ENCODE measurements around the gene STRIP2. TPM values are rescaled to one million over a fixed set of nuclear protein-coding genes. Genes with fewer than 3 reads are reported as not detected.

Gene STRIP2
- total RNA-seq, 1 experiment from 2014 or later, result 7.5 TPM

GRCh38 chr7:129499999-129500398, 65.8 kb downstream of the STRIP2 start:
- no peak for DNase-seq (ENCODE audit: low read depth in 1 of 2, low spot score in 2 of 2)
- H3K36me3 ChIP-seq, result no peaks in the 10 kb centered on the region

GRCh38 chr7:129501760-129502707, 67.8 kb downstream of the STRIP2 start, which contains the start of gene SMKR1:
Gene SMKR1, plus strand, starts transcription at chr7:129502531. Its CDS starts 294 bp downstream, at chr7:129502825.
- DNase-seq (ENCODE audit: low read depth in 1 of 2, low spot score in 2 of 2), result peak in 1 of 2 experiments; percentile 57
- Histone ChIP-seq H3K4me3 (peak within 1 kb of the TSS; percentile 48), H3K9me3 (replicated peaks) (peaks cover 4% of the 10 kb centered on the region; the same call in 1 of the 2 replicates), H3K4me1 (replicated peaks) (peaks cover 9% of the 10 kb centered on the region), H3K27ac (no peak within 1 kb of the TSS), H3K27me3 (replicated peaks) (peaks cover 7% of the 10 kb centered on the region), H3K36me3 (no peaks in the 10 kb centered on the region)

More at GRCh38 chr7:129499999-129500398, 65.8 kb downstream of the STRIP2 start:
- peaks cover 9% of the 10 kb centered on the region for H3K4me1 ChIP-seq (replicated peaks)
- H3K27ac ChIP-seq, result no peak overlapping the region
- peaks cover 4% of the 10 kb centered on the region; the same call in 1 of the 2 replicates for H3K9me3 ChIP-seq (replicated peaks)
- peaks cover 7% of the 10 kb centered on the region for H3K27me3 ChIP-seq (replicated peaks)
- H3K4me3 ChIP-seq, result no peak overlapping the region

- Histone ChIP-seq H3K9me3 (replicated peaks) (peaks cover 4% of the 10 kb centered on the region; the same call in 1 of the 2 replicates), H3K4me3 (peak overlapping the region; percentile 48), H3K36me3 (no peaks in the 10 kb centered on the region), H3K4me1 (replicated peaks) (peaks cover 9% of the 10 kb centered on the region), H3K27ac (no peak overlapping the region), H3K27me3 (replicated peaks) (peaks cover 7% of the 10 kb centered on the region)
- no peak for DNase-seq (ENCODE audit: low read depth in 1 of 2, low spot score in 2 of 2)
Observed at GRCh38 chr7:129502708-129503685, 68.8 kb downstream of the STRIP2 start.

GRCh38 chr7:129503725-129504124, 69.5 kb downstream of the STRIP2 start:
- Histone ChIP-seq H3K36me3 (no peaks in the 10 kb centered on the region), H3K4me1 (replicated peaks) (peaks cover 9% of the 10 kb centered on the region), H3K27me3 (replicated peaks) (peaks cover 7% of the 10 kb centered on the region), H3K4me3 (no peak overlapping the region), H3K9me3 (replicated peaks) (peaks cover 4% of the 10 kb centered on the region; the same call in 1 of the 2 replicates), H3K27ac (no peak overlapping the region)
- DNase-seq (ENCODE audit: low read depth in 1 of 2, low spot score in 2 of 2), result no peak

GRCh38 chr7:129512192-129512591, 78.0 kb downstream of the STRIP2 start:
- Histone ChIP-seq H3K27me3 (replicated peaks) (0 out of 2 replicates have a peak, but pooled peaks cover 4% of the 10 kb centered on the region), H3K36me3 (no peaks in the 10 kb centered on the region), H3K4me1 (replicated peaks) (no peaks in the 10 kb centered on the region), H3K27ac (no peak overlapping the region), H3K9me3 (replicated peaks) (no peaks in the 10 kb centered on the region), H3K4me3 (no peak overlapping the region)
- no peak for DNase-seq (ENCODE audit: low read depth in 1 of 2, low spot score in 2 of 2)

GRCh38 chr7:129513546-129513945, 79.3 kb downstream of the STRIP2 start:
- H3K27ac ChIP-seq, result no peak overlapping the region
- 0 out of 2 replicates have a peak, but pooled peaks cover 4% of the 10 kb centered on the region for H3K27me3 ChIP-seq (replicated peaks)
- no peak for DNase-seq (ENCODE audit: low read depth in 1 of 2, low spot score in 2 of 2)
- no peaks in the 10 kb centered on the region for H3K9me3 ChIP-seq (replicated peaks)
- H3K4me1 ChIP-seq (replicated peaks), result no peaks in the 10 kb centered on the region
- no peak overlapping the region for H3K4me3 ChIP-seq
- H3K36me3 ChIP-seq, result no peaks in the 10 kb centered on the region

GRCh38 chr7:129514683-129515082, 80.5 kb downstream of the STRIP2 start:
- Histone ChIP-seq H3K9me3 (replicated peaks) (no peaks in the 10 kb centered on the region), H3K27me3 (replicated peaks) (0 out of 2 replicates have a peak, but pooled peaks cover 4% of the 10 kb centered on the region), H3K4me3 (no peak overlapping the region), H3K4me1 (replicated peaks) (no peaks in the 10 kb centered on the region), H3K36me3 (no peaks in the 10 kb centered on the region), H3K27ac (no peak overlapping the region)
- DNase-seq (ENCODE audit: low read depth in 1 of 2, low spot score in 2 of 2), result no peak

GRCh38 chr7:129515381-129515780, 81.1 kb downstream of the STRIP2 start:
- Histone ChIP-seq H3K9me3 (replicated peaks) (no peaks in the 10 kb centered on the region), H3K27ac (no peak overlapping the region), H3K4me3 (no peak overlapping the region), H3K4me1 (replicated peaks) (no peaks in the 10 kb centered on the region), H3K27me3 (replicated peaks) (0 out of 2 replicates have a peak, but pooled peaks cover 4% of the 10 kb centered on the region), H3K36me3 (no peaks in the 10 kb centered on the region)
- DNase-seq (ENCODE audit: low read depth in 1 of 2, low spot score in 2 of 2), result no peak

GRCh38 chr7:129517931-129518330, 83.7 kb downstream of the STRIP2 start:
- DNase-seq (ENCODE audit: low read depth in 1 of 2, low spot score in 2 of 2), result no peak
- H3K9me3 ChIP-seq (replicated peaks), result no peaks in the 10 kb centered on the region

GRCh38 chr7:129519464-129519863, 85.2 kb downstream of the STRIP2 start:
- Histone ChIP-seq H3K9me3 (replicated peaks) (no peaks in the 10 kb centered on the region), H3K4me1 (replicated peaks) (no peaks in the 10 kb centered on the region), H3K36me3 (no peaks in the 10 kb centered on the region), H3K4me3 (no peak overlapping the region), H3K27ac (no peak overlapping the region), H3K27me3 (replicated peaks) (no peaks in the 10 kb centered on the region; the same call in 1 of the 2 replicates)
- DNase-seq (ENCODE audit: low read depth in 1 of 2, low spot score in 2 of 2), result no peak

More at GRCh38 chr7:129517931-129518330, 83.7 kb downstream of the STRIP2 start:
- no peaks in the 10 kb centered on the region for H3K36me3 ChIP-seq
- H3K27me3 ChIP-seq (replicated peaks), result no peaks in the 10 kb centered on the region; the same call in 1 of the 2 replicates
- no peak overlapping the region for H3K27ac ChIP-seq
- H3K4me1 ChIP-seq (replicated peaks), result no peaks in the 10 kb centered on the region
- no peak overlapping the region for H3K4me3 ChIP-seq

GRCh38 chr7:129522088-129522970, 88.1 kb downstream of the STRIP2 start:
- no peak overlapping the region for H3K27ac ChIP-seq
- no peak overlapping the region for H3K4me3 ChIP-seq
- no peaks in the 10 kb centered on the region for H3K36me3 ChIP-seq
- no peaks in the 10 kb centered on the region; the same call in 1 of the 2 replicates for H3K27me3 ChIP-seq (replicated peaks)
- no peaks in the 10 kb centered on the region for H3K9me3 ChIP-seq (replicated peaks)
- DNase-seq (ENCODE audit: low read depth in 1 of 2, low spot score in 2 of 2), result no peak
- no peaks in the 10 kb centered on the region for H3K4me1 ChIP-seq (replicated peaks)

- no peak for DNase-seq (ENCODE audit: low read depth in 1 of 2, low spot score in 2 of 2)
- H3K4me1 ChIP-seq (replicated peaks), result no peaks in the 10 kb centered on the region
- no peaks in the 10 kb centered on the region for H3K9me3 ChIP-seq (replicated peaks)
- no peak overlapping the region for H3K4me3 ChIP-seq
- H3K27ac ChIP-seq, result no peak overlapping the region
- H3K27me3 ChIP-seq (replicated peaks), result no peaks in the 10 kb centered on the region; the same call in 1 of the 2 replicates
- no peaks in the 10 kb centered on the region for H3K36me3 ChIP-seq
Observed at GRCh38 chr7:129522971-129523340, 88.7 kb downstream of the STRIP2 start.

Measured in SJSA1 (cell line).